HepG2 (cell line): Measurements from ENCODE around the gene NUDT13. TPM values are rescaled to one million over a fixed set of nuclear protein-coding genes. Genes with fewer than 3 reads are reported as not detected.
A peak's percentile ranks its signal among the peaks of the same experiment; 100 is the strongest.

Experiments used
- ATAC-seq: fragments of 200-7000 bp; cut with Tn5 transposase; 3 replicates; pipeline ENCODE4 v1.9.1; 2020; ENCODE audit warnings: mild to moderate bottlenecking, moderate library complexity
- BruUV-seq: library from RNA; stranded (reverse); fragments of 400-500 nt; replicated peaks from 2 replicates; lab custom pipeline; 2021; lab: Mats Ljungman, UMichigan
- CTCF ChIA-PET: fragments of 300-600 bp; formaldehyde crosslinking; extraction: SDS; loops from one replicate; lab custom pipeline; 2021; ENCODE audit warnings: low total read pairs, inconsistent platforms, low intra/inter-chr PET ratio; lab: Yijun Ruan, JAX
- POLR2A ChIA-PET: fragments of 350-600 bp; sonication (Branson Sonifier 250); formaldehyde crosslinking; loops from one replicate; lab custom pipeline; 2020; ENCODE audit warnings: antibody characterized with exemption, inconsistent platforms; lab: Yijun Ruan, JAX
- DNase-seq: peaks from one replicate; pipeline ENCODE4 v3.0.0-alpha.2; 2015; ENCODE audit warnings: low spot score
- FAIRE-seq: peaks from 3 replicates; lab custom pipeline; 2011; peaks lifted over from hg19 to GRCh38; lab: Jason Lieb, UNC
- H2AFZ ChIP-seq: one replicate; pipeline ENCODE4 v1.6.1; 2011; ENCODE audit warnings: low read length, inconsistent platforms
- H3K27ac ChIP-seq: fragments of 300-600 bp; 3 replicates; pipeline ENCODE4 v1.8.0; 2011; ENCODE audit warnings: mixed run types, mild to moderate bottlenecking, mixed read lengths, low read length, inconsistent platforms; ENCODE audit not compliant: insufficient read depth; ENCODE audit errors: extremely low read length
- H3K27me3 ChIP-seq, 2 experiments: fragments of 200-600 bp in 1 of 2; 2 replicates in 1 of 2; 3 replicates in 1 of 2; pipeline versions ENCODE4 v1.6.0 to v1.8.0; 2011; ENCODE audit warnings: low read length in 2 of 2, mild to moderate bottlenecking in 2 of 2, moderate library complexity in 2 of 2, inconsistent platforms in 1 of 2; ENCODE audit not compliant: insufficient read depth in 2 of 2, control insufficient read depth in 1 of 2
- H3K36me3 ChIP-seq, 2 experiments: fragments of 200-600 bp in 1 of 2; replicated peaks in 1 of 2; 2 replicates in 1 of 2; 3 replicates in 1 of 2; pipeline versions ENCODE4 v1.5.1 to v1.8.0; 2011; ENCODE audit warnings: low read length in 2 of 2, inconsistent platforms in 1 of 2; ENCODE audit not compliant: insufficient read depth in 2 of 2, control insufficient read depth in 1 of 2
- H3K4me1 ChIP-seq: 2 replicates; pipeline ENCODE4 v1.5.1; 2012; ENCODE audit warnings: low read length, inconsistent platforms; ENCODE audit not compliant: insufficient read depth
- H3K4me2 ChIP-seq: 2 replicates; pipeline ENCODE4 v1.6.0; 2011; ENCODE audit warnings: low read depth, low read length, inconsistent platforms
- H3K4me3 ChIP-seq, 3 experiments: fragments of 200-600 bp in 1 of 3; sonication (generic), shearing (Covaris generic) in 1 of 3; replicated peaks in 1 of 3; 2 replicates each; pipeline ENCODE4 v1.5.1; 2011 to 2016; ENCODE audit warnings: low read length in 3 of 3, inconsistent platforms in 2 of 3, low read depth in 2 of 3, mild to moderate bottlenecking in 2 of 3, control low read depth in 1 of 3, mixed read lengths in 1 of 3; ENCODE audit not compliant: insufficient read depth in 1 of 3
- H3K79me2 ChIP-seq: one replicate; pipeline ENCODE4 v1.6.1; 2011; ENCODE audit warnings: low read length, inconsistent platforms; ENCODE audit not compliant: insufficient read depth
- H3K9ac ChIP-seq: 2 replicates; pipeline ENCODE4 v1.6.0; 2011; ENCODE audit warnings: mild to moderate bottlenecking, low read depth, low read length, inconsistent platforms; ENCODE audit not compliant: insufficient read depth
- H3K9me3 ChIP-seq: 2 replicates; pipeline ENCODE4 v1.5.1; 2012; ENCODE audit warnings: mild to moderate bottlenecking, low read length
- H4K20me1 ChIP-seq: 2 replicates; pipeline ENCODE4 v1.6.0; 2011; ENCODE audit warnings: inconsistent platforms, mild to moderate bottlenecking, low read length, moderate library complexity; ENCODE audit not compliant: insufficient read depth
- ATF1 ChIP-seq: IDR thresholded peaks from 2 replicates; pipeline ENCODE4 v1.6.1; 2016; ENCODE audit warnings: mild to moderate bottlenecking, control low read depth
- FOXO1 ChIP-seq: sonication (generic); formaldehyde crosslinking; IDR thresholded peaks from 2 replicates; pipeline ENCODE4 v1.4.0; 2020; ENCODE audit warnings: missing genetic modification reagents
- ISX ChIP-seq: sonication (generic); formaldehyde crosslinking; conservative IDR thresholded peaks from 2 replicates; pipeline ENCODE4 v1.5.0; 2020; ENCODE audit warnings: missing genetic modification reagents
- MEIS1 ChIP-seq: sonication (generic); formaldehyde crosslinking; IDR thresholded peaks from 2 replicates; pipeline ENCODE4 v1.9.0; 2021; ENCODE audit warnings: mild to moderate bottlenecking, missing genetic modification reagents, moderate library complexity, borderline replicate concordance
- NCOA2 ChIP-seq: sonication (generic); formaldehyde crosslinking; IDR thresholded peaks from 2 replicates; pipeline ENCODE4 v1.8.0; 2022; ENCODE audit warnings: inconsistent platforms
- RFX1 ChIP-seq: fragments of 450-650 bp; IDR thresholded peaks from 2 replicates; pipeline ENCODE4 v1.6.1; 2017
- RFX5 ChIP-seq: IDR thresholded peaks from 2 replicates; pipeline ENCODE4 v1.6.1; 2011; ENCODE audit warnings: low read depth, low read length, improper control_type of control experiment
- SALL2 ChIP-seq: sonication (generic); formaldehyde crosslinking; IDR thresholded peaks from 2 replicates; pipeline ENCODE4 v1.8.1; 2023; ENCODE audit warnings: mild to moderate bottlenecking, missing genetic modification reagents, inconsistent platforms
- ZBTB7A ChIP-seq: sonication (generic); formaldehyde crosslinking; IDR thresholded peaks from 2 replicates; pipeline ENCODE4 v1.8.0; 2022; ENCODE audit warnings: mild to moderate bottlenecking, missing genetic modification reagents
- ZNF432 ChIP-seq: sonication (generic); formaldehyde crosslinking; IDR thresholded peaks from 2 replicates; pipeline ENCODE4 v1.5.0; 2020; ENCODE audit warnings: missing genetic modification reagents, mild to moderate bottlenecking, borderline replicate concordance
- ZNF746 ChIP-seq: sonication (generic); formaldehyde crosslinking; IDR thresholded peaks from 2 replicates; pipeline ENCODE4 v1.8.0; 2022; ENCODE audit warnings: mild to moderate bottlenecking, missing genetic modification reagents
- ZNF773 ChIP-seq: sonication (generic); formaldehyde crosslinking; IDR thresholded peaks from 2 replicates; pipeline ENCODE4 v1.4.0; 2020; ENCODE audit warnings: missing genetic modification reagents, borderline replicate concordance
- WGBS: methylation state at CpG from one replicate; pipeline ENCODE4 v1.1.6; 2017; ENCODE audit warnings: low lambda C conversion rate; 5-methylcytosine and 5-hydroxymethylcytosine counted together
- in situ Hi-C: cut with HindIII; loops from 2 replicates; pipeline ENCODE4 v1.10.0; 2017; ENCODE audit warnings: low pct_unique_long_range_greater_than_20kb; ENCODE audit not compliant: extremely low pct_ligation_motif_present
- intact Hi-C: fragments of 100-400 bp; cut with micrococcal nuclease; formaldehyde crosslinking; loops from one replicate; pipeline ENCODE4 v1.10.0; 2022; ENCODE audit not compliant: unreplicated experiment
- polyA plus RNA-seq, 8 experiments: library from polyadenylated mRNA; depleted of rRNA in 3 of 8; stranded (reverse) in 7 of 8; unstranded in 1 of 8; fragments of >200 nt; fragmentation: Illumina TruSeq in 4 of 8; extraction: Trizol in 4 of 8; gene quantifications; 2 replicates each; pipeline versions ENCODE4 v1.2.1 to v1.2.3, GENCODE V29; 2011 to 2016; ENCODE audit warnings: low read depth in 4 of 8, missing spikeins in 1 of 8, mixed read lengths in 1 of 8; ENCODE audit not compliant: insufficient read depth in 1 of 8
- total RNA-seq, 5 experiments: library from RNA; depleted of rRNA; stranded (reverse); fragments of >200 nt; fragmentation: Illumina TruSeq; extraction: Trizol; gene quantifications; 2 replicates each; pipeline ENCODE4 v1.2.3, GENCODE V29; 2016; ENCODE audit warnings: low read depth in 1 of 5
- TF ChIP-seq, protein P1 (sequence below): IDR thresholded peaks from 2 replicates; pipeline ENCODE4 v1.6.1; 2018; ENCODE audit warnings: missing genetic modification reagents

NUDT13 gene
- total and polyA plus RNA-seq, 2 of the 13 experiments (the other 11 are each of a cell fraction or from before 2014, with no cell fraction given), result 4.2 to 6.5 TPM

DNA sequence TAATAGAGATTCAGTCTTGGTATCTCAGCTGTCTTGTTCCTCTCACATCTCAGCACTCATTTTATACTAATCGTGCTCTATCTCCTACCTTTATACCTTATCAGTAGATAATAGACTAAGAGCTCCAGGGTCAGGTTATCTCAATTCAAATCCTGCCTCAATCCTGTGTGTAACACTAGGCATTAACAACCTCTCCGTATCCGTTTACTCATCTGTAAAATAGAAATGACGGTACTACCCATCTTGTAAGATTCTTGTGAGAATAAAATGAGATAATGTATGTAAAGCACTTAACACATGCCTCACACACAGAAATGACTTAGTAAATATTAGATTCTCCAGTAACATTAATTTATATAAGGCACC lies 13.0 kb upstream of the NUDT13 start:
- no peak for FAIRE-seq

DNA sequence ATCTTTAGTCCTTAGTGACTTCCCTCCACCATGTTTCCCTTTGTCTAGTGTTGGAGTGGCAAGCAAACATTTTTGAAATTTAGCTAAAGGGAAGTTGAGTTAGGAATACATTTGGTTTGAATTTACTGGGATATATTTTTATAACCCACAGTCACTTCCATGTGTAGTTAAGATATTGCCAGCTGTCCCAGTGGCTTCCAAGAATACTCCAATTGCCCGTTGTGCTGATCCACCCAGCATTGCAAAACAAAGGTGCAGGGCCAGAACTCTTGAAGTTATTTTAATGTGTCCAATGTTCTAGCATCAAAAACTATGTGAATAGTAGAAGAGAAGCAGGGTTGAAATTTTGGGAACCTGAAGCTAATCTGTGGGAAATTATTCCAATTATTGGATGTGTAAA lies 11.1 kb upstream of the NUDT13 start:
- peaks cover 8% of the 10 kb centered on the region for H4K20me1 ChIP-seq
- WGBS, result 90% methylated on average over 1 of the region's 1 CpG
- no peaks in the 10 kb centered on the region for H3K36me3 ChIP-seq
- H3K9me3 ChIP-seq, result no peaks in the 10 kb centered on the region
- BruUV-seq, result no TSS peak
- no peaks in the 10 kb centered on the region; a peak in 1 of 5 replicates for H3K27me3 ChIP-seq
- TF ChIP-seq RFX1, result no peak
- TF ChIP-seq FOXO1 (CRISPR knock-in tag), result no peak
- no peak for TF ChIP-seq MEIS1 (CRISPR knock-in tag)
- TF ChIP-seq ZBTB7A (CRISPR knock-in tag), result no peak
- no peak overlapping the region for H2AFZ ChIP-seq
- no peak overlapping the region for H3K4me2 ChIP-seq
- in situ Hi-C loops (no loop called here), intact Hi-C loops (no loop called here)
- POLR2A ChIA-PET, result interaction anchor here (6.7 kb wide), 1 partner anchor 10 kb away, joined by 72 read pairs; the partner anchor contains the start of gene NUDT13
- H3K27ac ChIP-seq, result no peak overlapping the region
- H3K4me3 ChIP-seq, result no peak overlapping the region
- CTCF ChIA-PET, result no interaction called here
- H3K4me1 ChIP-seq, result peaks cover 12% of the 10 kb centered on the region
- FAIRE-seq (no peak), ATAC-seq (no peak), DNase-seq (no peak)
- no peak overlapping the region for H3K9ac ChIP-seq
- H3K79me2 ChIP-seq, result peaks cover 25% of the 10 kb centered on the region

More for the DNA sequence above, 13.0 kb upstream of the NUDT13 start:
- CTCF ChIA-PET, result interaction anchor here (2.3 kb wide), 1 partner anchor 62 kb away, joined by 15 read pairs; no protein-coding TSS in a partner anchor
- in situ Hi-C loops (no loop called here), intact Hi-C loops (loop anchor here (2.0 kb wide), 1 partner anchor 72 kb away; the partner anchor contains the start of genes ECD and FAM149B1)
- TF ChIP-seq ISX (CRISPR knock-in tag), result no peak; the same call in 1 of the 2 replicates
- 0 out of 2 replicates have a peak, but pooled peaks have one; percentile 48 for TF ChIP-seq ATF1 (CRISPR knock-in tag)
- 0 out of 2 replicates have a peak, but pooled peaks have one; percentile 3 for TF ChIP-seq ZNF773
- 0 out of 2 replicates have a peak, but pooled peaks have one; percentile 6 for TF ChIP-seq NCOA2
- TF ChIP-seq ZNF432 (CRISPR knock-in tag), result no peak
- TF ChIP-seq, protein P1, sequence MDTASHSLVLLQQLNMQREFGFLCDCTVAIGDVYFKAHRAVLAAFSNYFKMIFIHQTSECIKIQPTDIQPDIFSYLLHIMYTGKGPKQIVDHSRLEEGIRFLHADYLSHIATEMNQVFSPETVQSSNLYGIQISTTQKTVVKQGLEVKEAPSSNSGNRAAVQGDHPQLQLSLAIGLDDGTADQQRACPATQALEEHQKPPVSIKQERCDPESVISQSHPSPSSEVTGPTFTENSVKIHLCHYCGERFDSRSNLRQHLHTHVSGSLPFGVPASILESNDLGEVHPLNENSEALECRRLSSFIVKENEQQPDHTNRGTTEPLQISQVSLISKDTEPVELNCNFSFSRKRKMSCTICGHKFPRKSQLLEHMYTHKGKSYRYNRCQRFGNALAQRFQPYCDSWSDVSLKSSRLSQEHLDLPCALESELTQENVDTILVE (CRISPR knock-in tag), result no peak
- TF ChIP-seq ZNF746 (CRISPR knock-in tag), result no peak
- no peak for TF ChIP-seq SALL2 (CRISPR knock-in tag)
- no peak for TF ChIP-seq RFX5
- ATAC-seq, result peak; percentile 10
- Histone ChIP-seq H3K79me2 (peaks cover 42% of the 10 kb centered on the region), H3K4me2 (peak overlapping the region; percentile 76), H2AFZ (peak overlapping the region; percentile 30), H3K27me3 (no peaks in the 10 kb centered on the region; a peak in 1 of 5 replicates), H3K4me3 (peak overlapping the region; percentile 97 to 100 (median 99)), H3K9ac (peak overlapping the region; percentile 94), H3K27ac (peak overlapping the region; percentile 84), H3K4me1 (peaks cover 23% of the 10 kb centered on the region), H3K9me3 (no peaks in the 10 kb centered on the region), H4K20me1 (peaks cover 23% of the 10 kb centered on the region), H3K36me3 (no peaks in the 10 kb centered on the region)
- POLR2A ChIA-PET, result interaction anchor here (0.6 to 6.7 kb wide), 12 partner anchors 12 to 150 kb away, joined by 3 to 72 read pairs (median 5); partner anchors contain the start of genes DNAJC9 and NUDT13
- BruUV-seq, result TSS peak; percentile 84
- no peak for DNase-seq
- WGBS, result 39% methylated on average over 4 of the region's 4 CpGs
